LNCaP clone FGC (cell line): Measurements from ENCODE around the gene GRAMD4.

Source experiments
- DNase-seq: peaks from one replicate; pipeline ENCODE4 v3.0.0-alpha.2; 2011; ENCODE audit warnings: low read depth
- H3K4me3 ChIP-seq: 2 replicates; pipeline ENCODE4 v1.5.1; 2011; ENCODE audit warnings: mild to moderate bottlenecking, low read depth, low read length, control low read depth
- TF ChIP-seq, protein P1 (sequence below): IDR thresholded peaks from 2 replicates; pipeline ENCODE4 v1.5.1; 2012; ENCODE audit warnings: mild to moderate bottlenecking; ENCODE audit not compliant: control insufficient read depth, insufficient read depth; ENCODE audit errors: extremely low read depth

GRAMD4 gene

DNA sequence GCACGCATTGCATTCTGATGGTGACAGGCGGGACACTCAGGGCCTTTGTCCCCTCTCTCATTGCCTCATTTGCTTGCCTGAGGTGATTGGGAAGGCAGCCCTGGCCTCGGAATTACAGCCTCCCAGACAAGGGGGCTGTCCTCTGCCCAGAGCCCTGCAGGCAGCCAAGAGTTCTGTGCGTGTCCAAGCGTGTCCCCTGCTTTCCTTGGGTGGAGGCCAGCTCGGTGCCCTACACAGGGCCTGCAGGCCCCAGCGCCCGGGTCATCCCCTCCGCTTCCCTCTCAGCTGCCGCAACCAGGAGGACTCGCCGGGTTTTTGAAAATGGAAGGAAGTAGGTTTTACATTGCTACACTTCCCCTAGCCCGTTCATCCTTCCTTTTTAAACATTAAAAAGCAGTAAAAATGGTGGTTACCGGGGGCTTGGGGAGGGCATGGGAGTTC lies 1.9 kb downstream of the GRAMD4 start:
- DNase-seq: no peak
- no peak overlapping the region for H3K4me3 ChIP-seq
- TF ChIP-seq, protein P1, sequence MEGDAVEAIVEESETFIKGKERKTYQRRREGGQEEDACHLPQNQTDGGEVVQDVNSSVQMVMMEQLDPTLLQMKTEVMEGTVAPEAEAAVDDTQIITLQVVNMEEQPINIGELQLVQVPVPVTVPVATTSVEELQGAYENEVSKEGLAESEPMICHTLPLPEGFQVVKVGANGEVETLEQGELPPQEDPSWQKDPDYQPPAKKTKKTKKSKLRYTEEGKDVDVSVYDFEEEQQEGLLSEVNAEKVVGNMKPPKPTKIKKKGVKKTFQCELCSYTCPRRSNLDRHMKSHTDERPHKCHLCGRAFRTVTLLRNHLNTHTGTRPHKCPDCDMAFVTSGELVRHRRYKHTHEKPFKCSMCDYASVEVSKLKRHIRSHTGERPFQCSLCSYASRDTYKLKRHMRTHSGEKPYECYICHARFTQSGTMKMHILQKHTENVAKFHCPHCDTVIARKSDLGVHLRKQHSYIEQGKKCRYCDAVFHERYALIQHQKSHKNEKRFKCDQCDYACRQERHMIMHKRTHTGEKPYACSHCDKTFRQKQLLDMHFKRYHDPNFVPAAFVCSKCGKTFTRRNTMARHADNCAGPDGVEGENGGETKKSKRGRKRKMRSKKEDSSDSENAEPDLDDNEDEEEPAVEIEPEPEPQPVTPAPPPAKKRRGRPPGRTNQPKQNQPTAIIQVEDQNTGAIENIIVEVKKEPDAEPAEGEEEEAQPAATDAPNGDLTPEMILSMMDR: no peak

DNA sequence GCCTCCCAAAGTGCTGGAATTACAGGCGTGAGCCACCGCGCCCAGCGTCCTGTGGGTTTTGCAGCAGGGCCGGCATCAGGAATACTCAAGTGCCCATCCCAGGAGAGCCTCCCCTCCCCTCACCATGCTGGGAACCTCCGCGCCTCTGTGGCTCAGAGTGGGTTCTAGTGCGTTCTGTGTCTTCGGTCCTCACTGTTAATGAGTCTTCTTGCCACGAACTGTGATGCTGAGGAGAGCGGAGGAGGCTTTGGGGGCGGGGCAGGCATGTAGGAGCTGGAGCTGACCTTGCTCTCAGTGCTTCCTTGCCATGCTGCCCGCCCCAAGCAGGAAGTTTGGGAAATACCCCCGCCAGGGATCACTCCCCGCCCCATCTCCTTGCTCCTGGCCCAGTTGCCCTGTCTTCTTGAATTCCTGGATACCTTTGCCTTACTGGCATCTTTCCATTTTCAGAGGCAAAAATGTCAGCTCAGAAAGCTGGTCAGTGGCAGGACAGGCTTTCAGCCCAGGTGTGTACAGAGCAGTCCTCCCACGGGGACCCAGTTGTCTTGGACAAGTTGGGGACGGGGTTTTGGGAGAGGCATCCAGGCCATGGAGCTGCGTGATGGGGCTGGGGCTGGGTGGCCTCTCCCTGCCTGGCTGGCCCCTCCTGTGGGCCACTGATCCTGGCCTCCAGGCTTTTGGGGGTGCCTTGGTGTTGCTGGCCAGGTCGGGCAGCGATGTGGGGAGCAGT lies 5.1 kb downstream of the GRAMD4 start:
- DNase-seq: no peak
- TF ChIP-seq, protein P1: no peak
- H3K4me3 ChIP-seq: no peak overlapping the region

DNA sequence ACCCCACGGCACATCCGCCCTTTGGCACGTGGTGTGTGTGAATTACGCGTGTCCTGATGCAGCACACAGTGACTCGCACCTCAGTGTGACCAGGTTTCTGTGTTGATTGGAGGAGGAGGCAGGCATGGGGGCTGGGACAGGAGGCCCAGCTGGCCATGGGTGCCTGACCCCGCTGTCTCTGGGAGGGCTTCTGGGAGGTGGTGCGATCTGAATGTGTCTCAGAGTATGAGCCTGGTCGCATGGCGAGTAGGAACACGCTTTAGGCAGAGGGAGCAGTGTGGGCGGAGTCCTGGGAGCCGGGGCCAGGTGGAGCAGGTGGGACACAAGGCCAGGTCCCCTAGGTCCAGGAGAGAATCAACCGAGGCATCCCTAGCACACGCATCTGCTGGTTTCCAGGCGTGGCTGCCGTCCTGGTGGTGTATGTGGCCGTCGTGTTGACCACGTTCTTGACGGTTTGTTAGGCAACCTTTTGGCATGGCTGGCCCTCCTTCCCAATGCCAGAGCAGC lies 5.7 kb downstream of the GRAMD4 start:
- TF ChIP-seq, protein P1: no peak
- H3K4me3 ChIP-seq: no peak overlapping the region
- no peak for DNase-seq

DNA sequence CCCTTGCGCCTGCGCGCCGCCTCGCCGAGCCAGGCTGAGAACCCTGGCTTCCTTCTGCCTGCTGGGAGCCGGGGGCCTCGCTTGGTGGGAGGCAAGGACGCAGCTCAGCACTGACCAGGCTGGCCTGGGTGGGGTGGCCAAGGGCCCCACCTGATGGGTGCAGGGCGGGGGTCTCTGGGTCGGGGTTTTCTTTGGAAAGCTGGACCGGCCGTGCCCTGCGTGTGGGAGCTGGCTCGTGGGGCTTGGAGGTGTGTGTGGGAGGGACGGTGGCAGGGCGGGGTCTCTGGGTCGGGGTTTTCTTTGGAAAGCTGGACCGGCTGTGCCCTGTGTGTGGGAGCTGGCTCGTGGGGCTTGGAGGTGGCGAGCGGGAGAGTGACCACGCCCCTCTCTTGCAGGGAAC lies 6.2 kb downstream of the GRAMD4 start:
- no peak for DNase-seq
- no peak overlapping the region for H3K4me3 ChIP-seq
- TF ChIP-seq, protein P1: no peak

DNA sequence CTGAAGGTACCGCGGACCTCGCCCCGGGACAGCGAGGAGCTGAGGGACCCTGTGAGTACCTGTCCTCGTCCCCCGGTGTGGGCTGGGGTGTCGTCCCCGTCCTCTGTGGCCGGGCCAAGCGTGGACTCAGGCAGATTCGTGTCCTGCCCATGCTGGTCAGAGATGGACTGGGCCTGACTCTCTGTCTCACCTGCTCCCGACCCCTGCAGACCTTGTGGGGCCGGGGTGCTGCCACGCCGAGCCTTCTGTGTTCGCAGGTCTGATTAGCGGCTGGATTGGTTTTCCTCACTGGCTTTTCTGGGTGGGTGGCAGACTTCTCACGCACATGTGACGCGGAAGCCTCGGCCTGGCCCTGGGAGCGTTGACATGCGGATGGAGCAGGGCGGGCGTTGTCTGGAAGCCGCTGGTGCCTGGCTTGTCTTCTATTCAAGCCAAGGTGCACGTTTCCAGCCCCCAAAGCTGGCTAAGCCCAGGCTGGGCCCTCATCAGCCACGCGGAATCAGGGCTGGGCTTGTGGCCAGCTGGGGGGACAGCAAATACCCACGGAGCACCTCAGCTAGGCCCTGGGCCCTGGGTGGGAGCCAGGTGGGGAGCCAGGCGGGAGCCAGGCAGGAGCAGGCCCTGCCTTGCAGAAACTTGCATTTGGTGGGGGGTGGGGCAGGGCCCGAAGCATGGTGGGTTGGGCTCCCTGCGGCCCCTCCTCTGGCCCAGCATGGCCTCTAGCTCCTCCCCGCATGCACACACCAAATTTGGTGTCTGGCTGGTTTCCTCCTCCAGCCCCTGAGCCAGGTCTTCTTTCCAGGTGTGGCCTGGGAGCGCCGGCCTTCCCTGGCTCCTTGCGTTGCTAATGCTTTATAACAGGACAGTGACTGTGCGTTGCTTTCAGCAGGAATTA lies 7.0 kb downstream of the GRAMD4 start:
- H3K4me3 ChIP-seq: no peak overlapping the region
- TF ChIP-seq, protein P1: no peak
- peak; percentile 48 for DNase-seq

DNA sequence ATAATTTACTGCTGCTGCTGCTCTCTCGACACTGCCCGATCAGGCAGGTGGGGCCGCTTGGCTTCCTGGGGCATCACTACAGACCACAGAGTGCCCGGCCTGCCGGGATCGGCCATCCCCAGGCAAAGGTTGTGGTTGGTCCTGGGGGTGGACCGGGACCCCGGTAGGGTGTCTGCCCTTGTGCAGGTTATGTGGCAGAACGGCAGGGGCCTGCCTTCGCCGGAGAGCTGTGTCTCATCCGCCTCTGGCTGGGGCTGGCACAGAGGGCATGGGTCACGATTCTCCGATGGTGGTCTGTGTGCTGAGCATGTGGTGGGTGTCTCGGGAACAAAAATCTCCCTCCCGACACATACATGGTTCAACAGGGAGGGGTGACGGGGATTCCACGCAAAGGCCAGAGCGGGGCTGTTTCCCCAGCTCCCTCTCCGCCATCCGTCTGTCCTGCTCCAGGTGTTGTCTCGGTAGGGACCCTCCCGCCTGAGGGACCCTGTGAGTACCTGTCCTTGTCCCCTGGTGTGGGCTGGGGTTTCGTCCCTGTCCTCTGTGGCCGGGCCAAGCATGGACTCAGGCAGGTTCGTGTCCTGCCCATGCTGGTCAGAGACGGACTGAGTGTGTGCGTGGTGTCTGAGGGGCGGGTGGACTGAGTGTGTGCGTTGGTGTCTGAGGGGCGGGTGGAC lies 7.8 kb downstream of the GRAMD4 start:
- H3K4me3 ChIP-seq: no peak overlapping the region
- DNase-seq: no peak
- TF ChIP-seq, protein P1: no peak
